Mammary epithelial cell (primary cell): ENCODE data around the gene SNRK.

Source experiments
- EZH2 ChIP-seq: IDR thresholded peaks from 2 replicates; pipeline ENCODE4 v1.6.1; 2012; ENCODE audit warnings: low read length, inconsistent platforms, borderline replicate concordance
- TF ChIP-seq, protein P1 (sequence below), 2 donors: IDR thresholded peaks in 1 of 2; conservative IDR thresholded peaks in 1 of 2; 2 replicates each; pipeline ENCODE4 v1.5.1; 2011 to 2012; ENCODE audit warnings: inconsistent platforms in 2 of 2, low read length in 2 of 2, mild to moderate bottlenecking in 2 of 2, control low read depth in 1 of 2, low read depth in 1 of 2; ENCODE audit not compliant: insufficient read depth in 1 of 2; ENCODE audit errors: extremely low read depth in 1 of 2

- TF ChIP-seq, protein P1, sequence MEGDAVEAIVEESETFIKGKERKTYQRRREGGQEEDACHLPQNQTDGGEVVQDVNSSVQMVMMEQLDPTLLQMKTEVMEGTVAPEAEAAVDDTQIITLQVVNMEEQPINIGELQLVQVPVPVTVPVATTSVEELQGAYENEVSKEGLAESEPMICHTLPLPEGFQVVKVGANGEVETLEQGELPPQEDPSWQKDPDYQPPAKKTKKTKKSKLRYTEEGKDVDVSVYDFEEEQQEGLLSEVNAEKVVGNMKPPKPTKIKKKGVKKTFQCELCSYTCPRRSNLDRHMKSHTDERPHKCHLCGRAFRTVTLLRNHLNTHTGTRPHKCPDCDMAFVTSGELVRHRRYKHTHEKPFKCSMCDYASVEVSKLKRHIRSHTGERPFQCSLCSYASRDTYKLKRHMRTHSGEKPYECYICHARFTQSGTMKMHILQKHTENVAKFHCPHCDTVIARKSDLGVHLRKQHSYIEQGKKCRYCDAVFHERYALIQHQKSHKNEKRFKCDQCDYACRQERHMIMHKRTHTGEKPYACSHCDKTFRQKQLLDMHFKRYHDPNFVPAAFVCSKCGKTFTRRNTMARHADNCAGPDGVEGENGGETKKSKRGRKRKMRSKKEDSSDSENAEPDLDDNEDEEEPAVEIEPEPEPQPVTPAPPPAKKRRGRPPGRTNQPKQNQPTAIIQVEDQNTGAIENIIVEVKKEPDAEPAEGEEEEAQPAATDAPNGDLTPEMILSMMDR (conservative IDR thresholded peaks at IDR 0.05 in 1 of 2, IDR thresholded peaks at IDR 0.05 in 1 of 2; ENCODE audit: extremely low read depth in 1 of 2, insufficient read depth in 1 of 2, low read depth in 1 of 2, low read length in 2 of 2): no peak
- no peak for TF ChIP-seq EZH2
These were observed 2.5 kb downstream of the SNRK start for GRCh38 chr3:43288850-43289249.
